Fibroblast of skin of left quadriceps (primary cell): ENCODE results near the gene KIF12.
"Not testable (repeated sequence)": the region's sequence is repeated elsewhere in the genome, so short reads cannot be mapped to it uniquely, and the experiment has no call there.

Experiments
- DNase-seq, 2 experiments: peaks; one replicate each; pipeline ENCODE4 v3.0.0-alpha.2; 2013; ENCODE audit warnings: low read depth in 2 of 2

KIF12 gene

GRCh38 chr9:114084282-114085073, 14.6 kb downstream of the KIF12 start:
- no peak for DNase-seq

- no peak for DNase-seq
Observed at GRCh38 chr9:114083666-114084065, 15.4 kb downstream of the KIF12 start.

DNA sequence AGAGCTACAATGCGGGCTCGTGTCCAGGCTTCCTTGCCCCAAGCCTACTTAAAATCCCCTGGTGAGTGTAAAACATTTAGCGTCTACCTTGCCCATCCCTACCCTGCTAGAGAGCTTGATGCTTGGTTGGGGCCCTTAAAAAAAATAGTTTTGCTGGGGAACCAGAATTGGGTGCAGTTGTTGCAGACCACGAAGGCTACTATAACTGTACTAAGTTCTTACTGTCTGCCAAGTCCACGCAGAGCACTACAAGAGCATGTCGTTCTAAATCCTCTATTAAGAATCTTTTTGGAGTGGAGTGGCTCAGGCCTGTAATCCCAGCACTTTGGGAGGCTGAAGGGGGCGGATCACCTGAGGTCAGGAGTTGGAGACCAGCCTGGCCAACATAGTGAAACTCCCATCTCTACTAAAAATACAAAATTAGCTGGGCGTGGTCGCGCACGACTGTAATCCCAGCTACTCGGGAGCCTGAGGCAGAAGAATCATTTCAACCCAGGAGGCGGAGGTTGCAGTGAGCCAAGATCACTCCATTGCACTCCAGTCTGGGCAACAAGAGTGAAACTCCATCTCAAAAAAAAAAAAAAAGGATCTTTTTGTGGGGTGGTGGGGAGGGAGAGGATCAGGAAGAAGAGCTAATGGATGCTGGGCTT, 16.2 kb downstream of the KIF12 start:
- not testable (repeated sequence) for DNase-seq

DNA sequence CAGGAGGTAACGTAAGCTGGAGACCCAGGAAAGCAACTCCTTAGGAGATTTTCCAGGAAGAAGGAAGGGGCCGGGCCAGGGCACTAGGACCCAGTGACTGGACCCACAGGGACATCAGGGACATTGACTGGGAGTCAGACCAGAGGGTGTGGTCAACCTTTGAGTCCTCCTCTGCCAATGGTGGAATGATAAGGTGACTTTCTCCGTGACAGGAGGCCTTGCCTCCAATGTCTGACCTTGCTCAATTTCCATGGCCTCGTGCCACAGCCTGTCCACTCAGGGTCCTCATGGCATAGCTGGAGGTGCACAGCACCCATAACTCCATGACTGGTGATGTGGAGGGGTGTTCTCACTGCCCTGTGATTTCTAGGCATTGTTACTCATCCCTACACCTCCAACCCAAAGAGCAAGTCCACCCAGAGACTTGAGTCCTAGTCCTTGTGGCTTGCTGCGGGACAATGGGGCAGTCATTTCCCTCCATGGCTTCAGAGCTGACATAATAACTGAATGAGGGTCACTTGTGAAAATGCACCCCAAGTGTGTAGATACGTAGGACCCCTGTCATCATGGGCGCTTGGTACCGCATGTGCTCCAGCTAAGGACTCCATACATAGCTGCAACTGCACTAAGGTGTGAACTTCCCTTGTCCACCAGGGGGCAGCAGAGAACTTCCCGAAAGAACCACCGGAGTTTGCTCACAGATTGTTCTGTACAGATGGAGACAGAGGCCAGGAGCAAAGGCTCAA, 16.9 kb downstream of the KIF12 start:
- peak; percentile 67 to 70 for DNase-seq

DNA sequence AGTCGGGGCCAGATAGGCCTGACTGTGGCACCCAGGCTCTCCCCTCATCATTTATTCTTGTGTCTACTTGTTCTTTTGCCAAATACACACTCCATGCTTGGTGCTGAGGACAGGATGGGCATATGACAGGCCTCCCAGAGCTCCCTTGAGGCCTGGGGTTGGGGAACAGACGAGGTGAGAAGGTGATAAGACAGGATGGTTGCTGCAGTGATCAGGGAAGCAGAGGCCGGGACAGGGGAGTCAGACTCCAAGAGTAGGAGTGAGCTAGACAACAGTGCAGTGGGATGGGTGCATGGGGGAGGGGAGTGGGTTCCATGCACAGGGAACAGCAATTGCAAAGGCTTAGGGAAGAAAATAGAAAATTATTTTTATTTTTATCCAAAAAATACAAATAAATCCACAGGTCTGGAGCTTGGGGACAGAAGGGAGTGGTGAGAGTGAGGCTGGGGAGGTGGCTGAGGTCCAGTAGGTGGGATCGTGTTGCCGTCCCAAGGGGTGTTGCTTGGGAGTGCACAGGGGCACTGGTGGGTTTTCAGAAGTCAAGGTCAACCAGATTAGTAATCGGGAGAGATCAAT, 17.6 kb downstream of the KIF12 start:
- no peak for DNase-seq

GRCh38 chr9:114080773-114081440, 18.2 kb downstream of the KIF12 start:
- no peak for DNase-seq

GRCh38 chr9:114080195-114080772, 18.8 kb downstream of the KIF12 start:
- DNase-seq, result no peak

GRCh38 chr9:114078781-114079156, 20.3 kb downstream of the KIF12 start:
- no peak for DNase-seq

DNA sequence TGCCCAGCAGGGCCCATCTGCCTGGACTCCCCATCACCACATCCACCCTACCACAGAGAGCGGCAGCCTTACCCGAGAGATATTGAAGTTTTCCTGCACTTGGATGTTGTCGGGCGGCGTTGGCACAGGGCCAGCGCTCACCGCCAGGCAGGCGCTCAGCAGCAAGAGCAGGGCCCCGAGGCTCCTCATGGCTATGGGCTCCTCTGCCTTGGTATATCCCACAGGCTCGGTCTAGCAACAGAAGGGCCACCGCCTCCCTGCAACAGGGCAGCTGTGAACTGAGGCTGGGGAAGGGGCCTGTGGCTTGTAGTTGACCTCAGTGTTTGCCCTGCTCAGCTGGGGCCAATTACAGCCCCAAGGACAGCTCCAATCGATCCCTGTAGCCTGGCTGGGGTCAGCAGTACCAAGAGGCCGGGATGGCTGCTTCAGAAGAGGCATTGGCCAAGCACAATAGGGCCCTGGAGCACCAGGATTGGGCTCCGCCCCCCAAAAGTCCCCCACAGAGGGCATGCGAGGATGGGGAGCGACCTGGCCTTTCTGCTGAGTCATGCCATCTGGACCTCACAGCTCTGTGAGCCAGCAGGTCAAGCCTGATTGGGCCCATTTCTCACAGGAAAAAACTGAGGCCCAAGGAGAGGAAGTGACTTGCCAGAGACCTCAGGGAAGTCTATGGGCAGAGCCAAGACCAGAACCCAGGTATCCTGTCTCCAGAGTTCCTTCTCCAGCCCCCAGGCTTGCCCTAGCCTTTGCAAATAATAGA, 20.9 kb downstream of the KIF12 start, which contains the start of gene AMBP:
Gene AMBP, minus strand, starts transcription at position 280 of the 760 bp plus-strand sequence. Its CDS starts 91 bp downstream, at position 189.
- DNase-seq, result no peak

- no peak for DNase-seq
Observed at GRCh38 chr9:114077162-114077837, 21.8 kb downstream of the KIF12 start.

DNA sequence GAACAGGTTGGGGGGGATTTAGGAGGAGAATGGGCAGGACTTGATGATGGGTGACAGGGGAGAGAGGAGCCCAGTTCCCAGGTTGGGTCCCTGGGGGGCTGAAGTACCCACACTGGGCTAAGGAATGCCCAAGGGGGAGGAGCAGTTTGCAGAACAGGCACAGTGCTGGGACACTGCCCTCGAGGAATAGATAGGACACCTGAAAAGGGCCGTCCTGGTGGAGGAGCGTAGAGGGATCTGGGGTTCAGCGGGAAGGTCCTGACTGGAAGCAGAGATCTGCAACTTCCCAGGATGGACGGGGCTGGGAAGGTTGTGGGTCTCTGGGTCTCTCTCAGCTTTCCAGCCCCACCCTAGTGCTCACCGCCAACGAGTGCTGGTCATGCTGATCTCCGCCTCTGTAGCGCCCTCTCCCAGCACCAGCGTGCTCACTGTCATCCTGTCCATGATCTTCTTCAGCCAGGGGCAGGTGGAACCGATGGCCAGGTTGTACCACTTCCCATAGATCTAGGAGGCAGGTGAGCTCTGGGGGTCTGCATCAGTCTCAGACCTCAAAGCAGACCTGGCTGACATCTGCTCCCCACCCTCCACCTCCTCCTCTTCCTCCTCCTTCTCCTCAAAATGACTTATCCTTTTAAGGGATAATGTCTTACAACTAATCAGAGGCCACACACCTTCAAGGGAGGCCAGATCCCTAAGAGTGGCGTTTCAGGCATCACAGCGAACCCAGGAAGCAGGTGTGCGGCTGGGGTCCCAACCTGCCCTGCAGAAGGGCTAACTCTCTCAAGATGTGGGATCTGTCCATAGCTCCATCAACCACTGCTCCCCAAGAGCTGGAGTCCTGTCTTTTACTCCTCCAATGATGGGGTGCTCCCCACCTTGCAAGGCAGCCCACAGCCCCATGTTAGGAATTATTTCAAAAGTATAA, 22.6 kb downstream of the KIF12 start:
- DNase-seq, result no peak

DNA sequence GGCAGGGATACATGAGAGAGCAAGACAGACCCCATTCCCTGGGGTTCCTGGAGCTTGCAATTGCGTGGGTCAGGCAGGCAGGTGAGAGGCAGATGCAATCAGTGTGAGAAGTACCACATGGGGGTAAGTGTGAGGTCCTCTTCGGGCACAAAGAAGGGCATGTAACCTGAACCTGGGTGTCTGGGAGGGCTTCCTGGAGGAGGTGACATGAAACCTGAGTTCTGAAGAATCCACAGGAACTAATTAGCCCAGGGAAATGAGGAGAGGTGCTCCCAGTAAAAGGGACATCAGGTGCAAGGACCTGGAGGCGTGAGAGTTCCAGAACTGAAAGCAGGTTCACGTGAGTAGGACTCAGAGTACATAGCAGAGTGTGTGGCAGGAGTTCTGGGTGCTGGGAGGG, 23.5 kb downstream of the KIF12 start:
- DNase-seq, result no peak

GRCh38 chr9:114072184-114073140, 26.6 kb downstream of the KIF12 start:
- no peak for DNase-seq

- no peak for DNase-seq
Observed at GRCh38 chr9:114071197-114071795, 27.8 kb downstream of the KIF12 start.

GRCh38 chr9:114070188-114071103, 28.6 kb downstream of the KIF12 start:
- no peak for DNase-seq
